ENCODE measurements around the gene PRM2. TPM values are rescaled to one million over a fixed set of nuclear protein-coding genes. Genes with fewer than 3 reads are reported as not detected.

The PRM2 gene
- total RNA-seq, 2 experiments from 2014 or later: not detected

DNA sequence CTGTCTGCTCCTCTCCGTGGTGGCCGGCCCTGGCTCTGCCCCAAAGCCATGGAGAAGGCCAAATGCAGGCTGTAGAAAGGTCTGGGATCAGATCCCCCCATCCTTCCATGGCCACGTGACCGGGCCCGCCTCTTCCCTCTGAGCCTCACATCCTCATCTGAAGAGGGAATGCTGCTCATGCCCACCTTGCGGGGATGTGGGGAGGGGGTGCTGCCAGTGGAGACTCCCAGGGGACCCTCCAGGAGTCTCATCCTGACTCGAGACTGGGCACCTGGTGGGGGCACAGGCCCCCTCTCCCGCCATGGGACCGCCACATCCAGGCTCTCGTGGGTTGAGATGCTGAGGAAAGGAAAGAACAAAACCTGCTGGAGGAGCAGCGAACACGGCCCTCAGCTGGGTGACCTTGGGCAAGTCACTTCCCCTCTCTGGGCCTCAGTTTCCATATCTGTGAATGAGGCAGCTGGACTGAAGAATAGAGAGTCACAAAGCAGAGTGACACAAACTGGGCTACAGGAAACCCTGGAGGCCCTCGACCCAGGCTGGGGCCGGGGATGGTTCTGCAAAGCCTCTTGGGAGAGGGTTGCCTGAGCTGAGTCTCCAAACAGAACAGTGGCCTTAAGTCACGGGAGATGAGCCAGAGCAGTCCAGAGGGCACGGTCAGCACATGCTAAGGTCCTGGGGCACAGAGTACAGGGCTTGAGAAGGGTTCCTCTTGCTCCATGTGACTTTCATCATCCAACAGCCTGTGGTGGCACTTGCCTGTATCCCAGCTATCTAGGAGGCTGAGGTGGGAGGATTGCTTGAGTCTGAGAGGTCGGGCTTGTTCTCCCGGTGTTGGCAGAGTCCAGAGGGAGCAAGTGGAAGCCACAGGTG lies 50.4 kb downstream of the PRM2 start:
- DNase-seq: peak; percentile 47
- H3K4me3 Mint-ChIP-seq: peak overlapping the region; percentile 71
- intact Hi-C loops (cut with micrococcal nuclease): loop anchor here (1.0 to 2.0 kb wide), 7 partner anchors 7 to 261 kb away; no protein-coding TSS in a partner anchor
- no peaks in the 10 kb centered on the region for H3K9me3 Mint-ChIP-seq
- no peaks in the 10 kb centered on the region for H3K27me3 Mint-ChIP-seq
- ChIA-PET POLR2A (interaction anchor here (0.8 to 3.7 kb wide), 14 partner anchors 8 to 268 kb away, joined by 4 to 129 read pairs (median 15); partner anchors contain the start of gene SOCS1), CTCF (interaction anchor here (0.8 to 2.4 kb wide), 16 partner anchors 7 to 271 kb away, joined by 3 to 24 read pairs (median 6); partner anchors contain the start of gene SOCS1)
- H3K36me3 Mint-ChIP-seq: peaks cover 2% of the 10 kb centered on the region
- peak overlapping the region; percentile 99 for H3K27ac Mint-ChIP-seq
- peaks cover 65% of the 10 kb centered on the region for H3K4me1 Mint-ChIP-seq (ENCODE audit: low read depth)

Small RNA genes lying within 50 kb of the gene (microRNA-seq; reads per million reads assigned to microRNA genes)
- gene MIR548H2 (ENCODE audit: borderline microRNAs expressed, borderline number of aligned reads, borderline replicate concordance): not detected

Other genes starting within 250 kb of the PRM2 start
- gene SOCS1, start 20.3 kb downstream of the PRM2 start, total RNA-seq: 100 to 1,000 TPM; 146 to 152 TPM
- gene TNP2, start 7.2 kb downstream of the PRM2 start, total RNA-seq: not detected
- not detected for gene PRM3, start 2.9 kb downstream of the PRM2 start, total RNA-seq
- gene PRM1, start 4.8 kb upstream of the PRM2 start, total RNA-seq: not detected
- gene RMI2, start 69.0 kb upstream of the PRM2 start, total RNA-seq: 10 to 100 TPM; 68.9 to 69.9 TPM